Right lobe of liver (tissue), 6 donors: Measurements from ENCODE around the gene RORB. TPM values are rescaled to one million over a fixed set of nuclear protein-coding genes. Genes with fewer than 3 reads are reported as not detected.
"Not testable (repeated sequence)": the region's sequence is repeated elsewhere in the genome, so short reads cannot be mapped to it uniquely, and the experiment has no call there.

Experiments
- ATAC-seq, 4 donors: fragments of 200-7000 bp; cut with Tn5 transposase; one replicate each; pipeline ENCODE4 v1.9.1; 2020; ENCODE audit warnings: mild to moderate bottlenecking in 4 of 4, moderate library complexity in 4 of 4
- DNase-seq, 3 donors: peaks; one replicate each; pipeline ENCODE4 v3.0.0-alpha.2; 2020
- H3K27ac ChIP-seq, 3 donors: fragments of 200-600 bp; one replicate each; pipeline ENCODE4 v1.8.0; 2022
- H3K27me3 ChIP-seq, 2 donors: fragments of 200-600 bp; one replicate each; pipeline ENCODE4 v1.8.0; 2022
- H3K36me3 ChIP-seq, 4 donors: fragments of 200-600 bp; sonication (generic) in 1 of 4; one replicate each; pipeline versions ENCODE4 v1.5.1 to v1.8.0; 2017 to 2022; ENCODE audit warnings: control low read depth in 1 of 4
- H3K4me1 ChIP-seq, 4 donors: fragments of 200-600 bp; sonication (generic) in 1 of 4; one replicate each; pipeline versions ENCODE4 v1.5.1 to v1.8.0; 2017 to 2022; ENCODE audit warnings: control low read depth in 1 of 4
- H3K4me3 ChIP-seq, 3 donors: fragments of 200-600 bp; one replicate each; pipeline ENCODE4 v1.8.0; 2022
- H3K9me3 ChIP-seq, 4 donors: fragments of 200-600 bp; sonication (generic) in 1 of 4; one replicate each; pipeline versions ENCODE4 v1.5.1 to v1.8.0; 2017 to 2022; ENCODE audit warnings: control low read depth in 1 of 4
- POLR2A ChIP-seq: fragments of 450-650 bp; IDR thresholded peaks from one replicate; pipeline ENCODE4 v1.6.1; 2017; ENCODE audit warnings: antibody characterized with exemption, mild to moderate bottlenecking
- whole genome bisulfite sequencing: methylation state at CpG from one replicate; pipeline ENCODE4 v1.1.6; 2018; ENCODE audit warnings: low coverage, low lambda C conversion rate; ENCODE audit not compliant: insufficient coverage; ENCODE audit errors: missing lambda C conversion rate; 5-methylcytosine and 5-hydroxymethylcytosine counted together
- intact Hi-C, 2 donors: fragments of 100-400 bp; cut with DNase I; formaldehyde crosslinking; loops; one replicate each; pipeline versions ENCODE4 v1.11.2 to v1.14.1; 2022
- total RNA-seq, 6 experiments: library from RNA; depleted of rRNA in 2 of 6; stranded (reverse); fragments of >200 nt in 2 of 6; fragmentation: NEBNext Ultra II Directional in 3 of 6; extraction: Animal tissue kit (Norgen Biotek cat#: 25700) in 3 of 6; gene quantifications; one replicate each; pipeline versions ENCODE4 v1.1.0 to v1.2.4, GENCODE V29; 2016 to 2023
- TF ChIP-seq, protein P1 (sequence below), 4 donors: fragments of 200-600 bp in 3 of 4; fragments of 450-650 bp in 1 of 4; IDR thresholded peaks; one replicate each; pipeline versions ENCODE4 v1.5.1 to v1.8.0; 2016 to 2022; ENCODE audit warnings: antibody characterized with exemption in 4 of 4, mild to moderate bottlenecking in 2 of 4
- donor health status: DM: no; HTN: yes; CAD: no.
- donor health status: DM: no; HTN: no; CAD: no.
- donor health status: DM: no; HTN: no; CAD: no.
- donor health status: DM: no; HTN: yes; CAD: no.
- donor health status: DM: no; HTN: yes; CAD: no.

The RORB gene
- total RNA-seq, 6 experiments from 2014 or later: 0.04 to 0.62 (median 0.61) TPM; not detected in 3

DNA sequence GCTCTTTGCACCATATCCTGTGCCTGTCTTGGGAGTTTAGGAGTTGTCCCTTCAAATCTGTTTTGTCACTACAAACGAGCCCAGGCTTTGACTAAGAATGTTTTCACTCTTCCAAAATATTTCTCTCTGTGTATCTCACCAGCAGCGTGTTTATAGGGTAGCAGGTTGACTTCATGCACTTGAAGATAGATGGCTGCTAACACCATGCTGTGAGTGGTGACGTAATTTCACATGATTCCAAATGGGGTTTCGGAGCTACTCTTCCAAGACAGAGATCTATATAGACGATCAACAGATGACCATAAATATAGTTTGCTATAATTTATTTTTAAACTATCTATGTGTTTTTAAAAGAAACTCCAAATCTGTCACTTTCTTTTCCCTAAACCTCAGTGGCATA, 30.6 kb downstream of the RORB start:
- Histone ChIP-seq H3K36me3 (no peaks in the 10 kb centered on the region), H3K9me3 (no peaks in the 10 kb centered on the region), H3K27me3 (no peaks in the 10 kb centered on the region), H3K4me3 (no peak overlapping the region), H3K27ac (no peak overlapping the region), H3K4me1 (no peaks in the 10 kb centered on the region)
- TF ChIP-seq, protein P1, sequence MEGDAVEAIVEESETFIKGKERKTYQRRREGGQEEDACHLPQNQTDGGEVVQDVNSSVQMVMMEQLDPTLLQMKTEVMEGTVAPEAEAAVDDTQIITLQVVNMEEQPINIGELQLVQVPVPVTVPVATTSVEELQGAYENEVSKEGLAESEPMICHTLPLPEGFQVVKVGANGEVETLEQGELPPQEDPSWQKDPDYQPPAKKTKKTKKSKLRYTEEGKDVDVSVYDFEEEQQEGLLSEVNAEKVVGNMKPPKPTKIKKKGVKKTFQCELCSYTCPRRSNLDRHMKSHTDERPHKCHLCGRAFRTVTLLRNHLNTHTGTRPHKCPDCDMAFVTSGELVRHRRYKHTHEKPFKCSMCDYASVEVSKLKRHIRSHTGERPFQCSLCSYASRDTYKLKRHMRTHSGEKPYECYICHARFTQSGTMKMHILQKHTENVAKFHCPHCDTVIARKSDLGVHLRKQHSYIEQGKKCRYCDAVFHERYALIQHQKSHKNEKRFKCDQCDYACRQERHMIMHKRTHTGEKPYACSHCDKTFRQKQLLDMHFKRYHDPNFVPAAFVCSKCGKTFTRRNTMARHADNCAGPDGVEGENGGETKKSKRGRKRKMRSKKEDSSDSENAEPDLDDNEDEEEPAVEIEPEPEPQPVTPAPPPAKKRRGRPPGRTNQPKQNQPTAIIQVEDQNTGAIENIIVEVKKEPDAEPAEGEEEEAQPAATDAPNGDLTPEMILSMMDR (IDR thresholded peaks at IDR 0.05): no peak
- no peak for TF ChIP-seq POLR2A
- intact Hi-C loops: no loop called here
- ATAC-seq: no peak
- DNase-seq: no peak
- 44% methylated on average over 5 of the region's 5 CpGs for WGBS

DNA sequence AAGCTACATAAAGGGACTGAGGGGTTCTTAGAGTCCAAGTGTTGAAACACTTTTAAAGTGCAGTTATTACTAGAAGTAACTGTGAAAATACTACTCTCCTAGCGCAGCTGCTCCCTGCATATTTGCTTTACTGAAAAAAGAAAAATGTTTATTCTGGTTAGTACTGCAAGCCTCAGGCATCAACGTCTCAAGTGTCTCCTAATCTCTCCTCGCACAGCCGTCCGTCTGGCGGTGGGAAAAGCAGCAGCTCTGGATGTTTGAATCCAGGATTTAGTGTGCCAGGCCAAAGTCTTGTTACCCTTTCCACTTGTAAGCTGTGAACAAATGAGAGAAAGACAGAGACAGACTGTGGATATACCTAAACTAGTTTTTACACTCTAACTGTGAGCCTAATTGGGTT, 31.1 kb downstream of the RORB start:
- Histone ChIP-seq H3K27me3 (no peaks in the 10 kb centered on the region), H3K4me3 (no peak overlapping the region), H3K9me3 (no peaks in the 10 kb centered on the region), H3K27ac (no peak overlapping the region), H3K4me1 (no peaks in the 10 kb centered on the region), H3K36me3 (no peaks in the 10 kb centered on the region)
- intact Hi-C loops: no loop called here
- DNase-seq (no peak), ATAC-seq (no peak)
- 46% methylated on average over 6 of the region's 6 CpGs for WGBS
- TF ChIP-seq, protein P1 (IDR thresholded peaks at IDR 0.05): no peak
- TF ChIP-seq POLR2A: no peak

DNA sequence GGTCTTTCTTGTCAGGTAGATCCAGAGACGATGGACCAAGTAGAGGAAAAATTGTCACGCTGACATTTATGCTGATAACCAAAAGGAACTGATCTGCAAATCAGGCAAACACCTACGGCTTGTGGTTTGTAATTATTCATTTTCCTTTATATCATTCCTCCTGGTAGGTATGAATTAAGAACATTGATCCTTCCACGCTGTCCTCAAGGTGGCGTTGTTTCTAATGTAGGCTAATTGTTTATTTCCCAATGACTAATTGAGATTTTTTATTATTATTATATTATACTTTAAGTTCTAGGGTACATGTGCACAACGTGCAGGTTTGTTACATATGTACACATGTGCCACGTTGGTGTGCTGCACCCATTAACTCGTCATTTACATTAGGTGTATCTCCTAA, 33.3 kb downstream of the RORB start:
- H3K4me1 ChIP-seq, H3K9me3 ChIP-seq, ATAC-seq, intact Hi-C loops, H3K27ac ChIP-seq, DNase-seq, H3K36me3 ChIP-seq, H3K4me3 ChIP-seq, H3K27me3 ChIP-seq: not testable (repeated sequence)
- WGBS: 47% methylated on average over 8 of the region's 8 CpGs

DNA sequence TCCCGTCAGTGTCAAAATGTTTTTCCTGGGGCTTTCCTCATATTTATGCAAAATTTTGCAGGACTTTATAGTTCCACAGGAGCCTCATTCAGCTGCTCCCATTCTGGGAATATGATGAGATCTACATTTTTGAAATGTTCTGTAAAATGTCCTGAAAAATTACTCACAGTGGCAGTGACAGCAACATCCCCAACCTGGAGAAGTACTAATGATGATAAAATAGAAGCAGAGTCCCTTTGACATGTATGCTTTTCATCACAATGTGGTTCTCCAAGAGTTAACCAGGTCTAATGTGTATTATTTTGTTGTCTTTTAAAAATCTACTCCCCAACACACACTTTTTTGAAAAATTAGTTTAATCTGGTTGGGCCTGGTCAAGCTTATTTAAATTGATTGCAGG, 36.1 kb downstream of the RORB start:
- 53% methylated on average over 1 of the region's 1 CpG for WGBS
- Histone ChIP-seq H3K27me3 (no peaks in the 10 kb centered on the region), H3K36me3 (no peaks in the 10 kb centered on the region), H3K27ac (no peak overlapping the region), H3K4me1 (no peaks in the 10 kb centered on the region), H3K4me3 (no peak overlapping the region), H3K9me3 (no peaks in the 10 kb centered on the region)
- DNase-seq: no peak
- intact Hi-C loops: no loop called here
- ATAC-seq: no peak
- TF ChIP-seq, protein P1 (IDR thresholded peaks at IDR 0.05): no peak
- TF ChIP-seq POLR2A: no peak

DNA sequence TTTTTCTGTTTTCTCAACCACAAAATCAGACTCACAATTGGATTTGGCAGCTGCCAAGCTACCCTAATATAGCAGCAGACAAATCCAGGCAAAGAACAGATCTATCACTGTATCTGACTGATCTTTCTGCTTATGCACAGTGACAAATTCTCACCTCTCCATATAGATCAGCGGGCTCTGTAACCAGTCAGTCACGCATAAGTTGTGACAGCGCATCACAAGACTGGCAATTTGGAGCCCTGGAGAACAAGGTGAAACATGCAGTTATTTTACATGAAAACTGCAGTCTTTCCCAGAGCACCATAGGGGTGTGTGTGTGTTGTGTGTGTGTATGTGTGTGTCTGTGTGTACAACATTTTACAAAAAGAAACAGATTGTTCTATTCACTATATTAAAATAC, 37.7 kb downstream of the RORB start:
- intact Hi-C loops: no loop called here
- Histone ChIP-seq H3K27me3 (no peaks in the 10 kb centered on the region), H3K27ac (no peak overlapping the region), H3K9me3 (no peaks in the 10 kb centered on the region), H3K36me3 (no peaks in the 10 kb centered on the region), H3K4me1 (no peaks in the 10 kb centered on the region), H3K4me3 (no peak overlapping the region)
- DNase-seq (no peak), ATAC-seq (no peak)
- whole genome bisulfite sequencing: 67% methylated on average over 3 of the region's 3 CpGs
- TF ChIP-seq POLR2A: no peak
- TF ChIP-seq, protein P1 (IDR thresholded peaks at IDR 0.05): no peak
